ENCODE results near the gene VAMP4.
A peak's percentile ranks its signal among the peaks of the same experiment; 100 is the strongest.
"Not testable (repeated sequence)": the region's sequence is repeated elsewhere in the genome, so short reads cannot be mapped to it uniquely, and the experiment has no call there.

VAMP4 gene

GRCh38 chr1:171663036-171663853 lies 78.6 kb downstream of the VAMP4 start:
- H3K4me3 ChIP-seq (ENCODE audit: low read length) = no peak overlapping the region
- no peak for TF ChIP-seq CTCF (conservative IDR thresholded peaks at IDR 0.05; ENCODE audit: low read length)
- DNase-seq (ENCODE audit: low read depth) = no peak

- H3K4me3 ChIP-seq (ENCODE audit: low read length) = no peak overlapping the region
- DNase-seq (ENCODE audit: low read depth) = no peak
- TF ChIP-seq CTCF (conservative IDR thresholded peaks at IDR 0.05; ENCODE audit: low read length) = no peak
Measured at GRCh38 chr1:171661076-171661650, 80.7 kb downstream of the VAMP4 start.

- DNase-seq (ENCODE audit: low read depth); H3K4me3 ChIP-seq (ENCODE audit: low read length): not testable (repeated sequence)
Measured at GRCh38 chr1:171656206-171656605, 85.7 kb downstream of the VAMP4 start.

GRCh38 chr1:171655746-171656116 lies 86.1 kb downstream of the VAMP4 start:
- DNase-seq (ENCODE audit: low read depth) = no peak
- TF ChIP-seq CTCF (conservative IDR thresholded peaks at IDR 0.05; ENCODE audit: low read length) = no peak
- no peak overlapping the region for H3K4me3 ChIP-seq (ENCODE audit: low read length)

- 0 out of 2 replicates have a peak overlapping the region, but pooled peaks have one; percentile 17 for H3K4me3 ChIP-seq (ENCODE audit: low read length)
- peak; percentile 67 for TF ChIP-seq CTCF (conservative IDR thresholded peaks at IDR 0.05; ENCODE audit: low read length)
- peak; percentile 65 for DNase-seq (ENCODE audit: low read depth)
Measured at GRCh38 chr1:171654942-171655745, 86.7 kb downstream of the VAMP4 start.

GRCh38 chr1:171654201-171654941 lies 87.5 kb downstream of the VAMP4 start:
- no peak overlapping the region for H3K4me3 ChIP-seq (ENCODE audit: low read length)
- peak; percentile 65 for DNase-seq (ENCODE audit: low read depth)
- no peak for TF ChIP-seq CTCF (conservative IDR thresholded peaks at IDR 0.05; ENCODE audit: low read length)

GRCh38 chr1:171653796-171654195 lies 88.1 kb downstream of the VAMP4 start:
- no peak overlapping the region for H3K4me3 ChIP-seq (ENCODE audit: low read length)

More at GRCh38 chr1:171653796-171654195, 88.1 kb downstream of the VAMP4 start:
- TF ChIP-seq CTCF (conservative IDR thresholded peaks at IDR 0.05; ENCODE audit: low read length) = no peak
- DNase-seq (ENCODE audit: low read depth) = no peak
